H1 (cell line): ENCODE measurements around the gene EMC7. TPM values are rescaled to one million over a fixed set of nuclear protein-coding genes. Genes with fewer than 3 reads are reported as not detected.

Source experiments
- CTCF ChIA-PET: fragments of 300-600 bp; sonication (Branson Sonifier 250); formaldehyde crosslinking; loops from one replicate; lab custom pipeline; 2021; ENCODE audit not compliant: partially characterized antibody; lab: Charles Lee
- POLR2A ChIA-PET: fragments of 300-600 bp; sonication (Branson Sonifier 250); formaldehyde crosslinking; loops from one replicate; lab custom pipeline; 2021; ENCODE audit warnings: inconsistent platforms; ENCODE audit not compliant: partially characterized antibody; lab: Charles Lee
- DNase-seq, 2 experiments: peaks; one replicate each; pipeline versions ENCODE4 v3.0.0 to v3.0.0-alpha.2; 2010 to 2022; ENCODE audit warnings: low spot score in 2 of 2, low read depth in 1 of 2, mixed read lengths in 1 of 2
- FAIRE-seq: peaks from 2 replicates; lab custom pipeline; 2011; peaks lifted over from hg19 to GRCh38; lab: Jason Lieb, UNC
- H2AFZ ChIP-seq: 2 replicates; pipeline ENCODE4 v1.8.1; 2012; ENCODE audit warnings: low read length, inconsistent platforms
- H2AK5ac ChIP-seq: 2 replicates; pipeline ENCODE4 v1.6.1; 2013; ENCODE audit warnings: low read depth, low read length
- H2BK120ac ChIP-seq: replicated peaks from 2 replicates; pipeline ENCODE3; 2013; ENCODE audit warnings: low read depth, low read length, inconsistent platforms
- H2BK12ac ChIP-seq: 2 replicates; pipeline ENCODE4 v1.6.1; 2013; ENCODE audit warnings: low read depth, low read length
- H2BK15ac ChIP-seq: 2 replicates; pipeline ENCODE4 v1.6.1; 2013; ENCODE audit warnings: low read length
- H2BK20ac ChIP-seq: 2 replicates; pipeline ENCODE4 v1.6.1; 2013; ENCODE audit warnings: low read length
- H2BK5ac ChIP-seq: 2 replicates; pipeline ENCODE4 v1.6.1; 2013; ENCODE audit warnings: low read depth, low read length
- H3K14ac ChIP-seq: 2 replicates; pipeline ENCODE4 v1.6.1; 2013; ENCODE audit warnings: inconsistent platforms; ENCODE audit not compliant: insufficient read length
- H3K18ac ChIP-seq: 2 replicates; pipeline ENCODE4 v1.6.1; 2013; ENCODE audit warnings: low read length; ENCODE audit errors: extremely low read depth
- H3K23ac ChIP-seq: 2 replicates; pipeline ENCODE4 v1.6.1; 2013; ENCODE audit warnings: inconsistent platforms; ENCODE audit not compliant: insufficient read length
- H3K23me2 ChIP-seq: 2 replicates; pipeline ENCODE4 v1.6.1; 2013; ENCODE audit warnings: low read depth, low read length
- H3K27ac ChIP-seq: 2 replicates; pipeline ENCODE4 v1.6.1; 2011; ENCODE audit warnings: low read depth, low read length, inconsistent platforms
- H3K27me3 ChIP-seq, 4 experiments: replicated peaks in 1 of 4; 1 replicate in 1 of 4; 2 replicates in 3 of 4; pipeline versions ENCODE4 v1.6.1 to v1.8.1; 2011 to 2013; ENCODE audit warnings: low read length in 3 of 4, mild to moderate bottlenecking in 3 of 4, inconsistent platforms in 2 of 4, mixed read lengths in 2 of 4, moderate library complexity in 1 of 4; ENCODE audit not compliant: control insufficient read depth in 3 of 4, insufficient read depth in 3 of 4; ENCODE audit errors: extremely low read depth in 1 of 4
- H3K36me3 ChIP-seq, 4 experiments: 2 replicates each; pipeline versions ENCODE4 v1.6.1 to v1.8.1; 2011 to 2013; ENCODE audit warnings: mild to moderate bottlenecking in 4 of 4, low read length in 3 of 4, moderate library complexity in 2 of 4, control low read depth in 1 of 4, inconsistent platforms in 1 of 4; ENCODE audit not compliant: insufficient read depth in 4 of 4, control insufficient read depth in 2 of 4
- H3K4ac ChIP-seq: replicated peaks from 2 replicates; pipeline ENCODE3; 2013; ENCODE audit warnings: low read length, low read depth, mixed read lengths, inconsistent platforms; ENCODE audit not compliant: insufficient read length
- H3K4me1 ChIP-seq, 4 experiments: replicated peaks in 1 of 4; 1 replicate in 1 of 4; 2 replicates in 3 of 4; pipeline versions ENCODE4 v1.6.1 to v1.8.1; 2011 to 2013; ENCODE audit warnings: low read length in 3 of 4, inconsistent platforms in 2 of 4, mixed read lengths in 1 of 4; ENCODE audit not compliant: insufficient read depth in 4 of 4, control insufficient read depth in 3 of 4
- H3K4me2 ChIP-seq, 2 experiments: 2 replicates each; pipeline versions ENCODE4 v1.6.1 to v1.8.1; 2011 to 2013; ENCODE audit warnings: low read depth in 2 of 2, low read length in 2 of 2, control low read depth in 1 of 2, inconsistent platforms in 1 of 2, mild to moderate bottlenecking in 1 of 2; ENCODE audit not compliant: insufficient read depth in 1 of 2
- H3K4me3 ChIP-seq, 4 experiments: fragments of 200-600, 300-600 bp in 1 of 4; sonication (generic), shearing (Covaris generic), sonication (Bioruptor Twin) in 1 of 4; 2 replicates each; pipeline versions ENCODE4 v1.5.1 to v1.8.1; 2011 to 2016; ENCODE audit warnings: low read length in 4 of 4, low read depth in 3 of 4, control low read depth in 2 of 4, inconsistent platforms in 2 of 4, mild to moderate bottlenecking in 2 of 4, mixed read lengths in 1 of 4, moderate library complexity in 1 of 4; ENCODE audit not compliant: insufficient read depth in 2 of 4; ENCODE audit errors: extremely low read depth in 1 of 4
- H3K56ac ChIP-seq: replicated peaks from 2 replicates; pipeline ENCODE3; 2013; ENCODE audit warnings: low read depth, mild to moderate bottlenecking, mixed read lengths, low read length, inconsistent platforms; ENCODE audit not compliant: insufficient read length
- H3K79me1 ChIP-seq: 2 replicates; pipeline ENCODE4 v1.6.1; 2013; ENCODE audit warnings: low read depth, low read length, control low read depth
- H3K79me2 ChIP-seq, 2 experiments: 2 replicates each; pipeline versions ENCODE4 v1.6.1 to v1.8.1; 2012 to 2013; ENCODE audit warnings: low read length in 2 of 2, mild to moderate bottlenecking in 2 of 2, inconsistent platforms in 1 of 2; ENCODE audit not compliant: insufficient read depth in 2 of 2, control insufficient read depth in 1 of 2
- H3K9ac ChIP-seq, 4 experiments: replicated peaks in 1 of 4; 1 replicate in 1 of 4; 2 replicates in 3 of 4; pipeline versions ENCODE4 v1.6.1 to v1.8.1; 2011 to 2013; ENCODE audit warnings: low read depth in 3 of 4, low read length in 3 of 4, control low read depth in 2 of 4, mild to moderate bottlenecking in 2 of 4, moderate library complexity in 2 of 4, inconsistent platforms in 1 of 4; ENCODE audit errors: extremely low read depth in 1 of 4
- H3K9me3 ChIP-seq, 2 experiments: 2 replicates each; pipeline versions ENCODE4 v1.6.1 to v1.8.1; 2012 to 2013; ENCODE audit warnings: mild to moderate bottlenecking in 2 of 2, moderate library complexity in 2 of 2, control low read depth in 1 of 2, inconsistent platforms in 1 of 2, low read depth in 1 of 2, low read length in 1 of 2, mixed read lengths in 1 of 2; ENCODE audit not compliant: insufficient read depth in 2 of 2
- H4K20me1 ChIP-seq, 2 experiments: replicated peaks in 1 of 2; 2 replicates each; pipeline versions ENCODE3 to v1.8.1; 2011 to 2013; ENCODE audit warnings: inconsistent platforms in 2 of 2, low read length in 2 of 2, mild to moderate bottlenecking in 1 of 2; ENCODE audit not compliant: insufficient read depth in 2 of 2, control insufficient read depth in 1 of 2
- H4K5ac ChIP-seq: 2 replicates; pipeline ENCODE4 v1.6.1; 2013; ENCODE audit warnings: low read length, low read depth, mixed read lengths, inconsistent platforms; ENCODE audit not compliant: insufficient read length
- H4K8ac ChIP-seq: 2 replicates; pipeline ENCODE4 v1.8.0; 2013; ENCODE audit warnings: mild to moderate bottlenecking, moderate library complexity, low read length, inconsistent platforms; ENCODE audit not compliant: insufficient read depth; ENCODE audit errors: extremely low read depth
- H4K91ac ChIP-seq: replicated peaks from 2 replicates; pipeline ENCODE3; 2013; ENCODE audit warnings: low read length, mixed read lengths, inconsistent platforms; ENCODE audit not compliant: insufficient read length
- CHD2 ChIP-seq: IDR thresholded peaks from 2 replicates; pipeline ENCODE4 v1.6.1; 2012; ENCODE audit warnings: low read length, improper control_type of control experiment
- EP300 ChIP-seq, 2 experiments: IDR thresholded peaks; 1 replicate in 1 of 2; 2 replicates in 1 of 2; pipeline ENCODE4 v1.6.1; 2011 to 2012; ENCODE audit warnings: low read depth in 2 of 2, low read length in 2 of 2, mild to moderate bottlenecking in 2 of 2, borderline replicate concordance in 1 of 2, inconsistent platforms in 1 of 2, moderate library complexity in 1 of 2
- NANOG ChIP-seq: IDR thresholded peaks from 2 replicates; pipeline ENCODE4 v1.6.1; 2011; ENCODE audit warnings: low read length, low read depth, mild to moderate bottlenecking, inconsistent platforms; ENCODE audit not compliant: insufficient read depth, poor library complexity, severe bottlenecking
- RAD21 ChIP-seq, 2 experiments: IDR thresholded peaks in 1 of 2; conservative IDR thresholded peaks in 1 of 2; 2 replicates each; pipeline ENCODE4 v1.6.1; 2011; ENCODE audit warnings: low read depth in 2 of 2, low read length in 2 of 2, improper control_type of control experiment in 1 of 2, inconsistent platforms in 1 of 2, mild to moderate bottlenecking in 1 of 2, moderate library complexity in 1 of 2
- RNF2 ChIP-seq: fragments of 200-900, 300-1000 bp; sonication (generic); IDR thresholded peaks from 2 replicates; pipeline ENCODE4 v1.7.1; 2016; ENCODE audit warnings: borderline replicate concordance, low read depth, mild to moderate bottlenecking, antibody characterized with exemption, low read length; ENCODE audit not compliant: poor library complexity, severe bottlenecking; ENCODE audit errors: missing control alignments
- SAP30 ChIP-seq: fragments of 300-600 bp; sonication (generic); IDR thresholded peaks from 2 replicates; pipeline ENCODE4 v1.7.1; 2012; ENCODE audit warnings: low read length, moderate library complexity, mild to moderate bottlenecking, inconsistent platforms; ENCODE audit not compliant: insufficient read depth, insufficient replicate concordance
- SIRT6 ChIP-seq: IDR thresholded peaks from one replicate; pipeline ENCODE4 v1.7.1; 2012; ENCODE audit warnings: low read length, inconsistent platforms
- WGBS, 2 experiments: shearing (Covaris generic) in 1 of 2; methylation state at CpG; one replicate each; pipeline versions ENCODE4 v1.1.6 to v1.1.7; 2013 to 2015; ENCODE audit warnings: low lambda C conversion rate in 2 of 2, mixed read lengths in 2 of 2, inconsistent platforms in 1 of 2, low coverage in 1 of 2, missing lambda C conversion rate in 1 of 2; ENCODE audit not compliant: insufficient replicate concordance in 2 of 2, insufficient coverage in 1 of 2, insufficient read length in 1 of 2; ENCODE audit errors: extremely low coverage in 1 of 2, missing lambda C conversion rate in 1 of 2; 5-methylcytosine and 5-hydroxymethylcytosine counted together
- polyA plus RNA-seq, 7 experiments: library from polyadenylated mRNA; depleted of rRNA in 3 of 7; stranded (reverse) in 5 of 7; unstranded in 2 of 7; fragments of >200 nt in 5 of 7; fragments of 200-250 nt in 2 of 7; gene quantifications; 1 replicate in 5 of 7; 2 replicates in 1 of 7; 4 replicates in 1 of 7; pipeline versions ENCODE4 v1.2.1 to v1.2.3, GENCODE V29; 2011 to 2013; ENCODE audit warnings: missing spikeins in 2 of 7, mixed read lengths in 2 of 7
- total RNA-seq: library from RNA; stranded (reverse); fragmentation: NEBNext Ultra II Directional; extraction: Animal tissue kit (Norgen Biotek cat#: 25700); gene quantifications from 2 replicates; pipeline ENCODE4 v1.2.1, GENCODE V29; 2021

The EMC7 gene
- total and polyA plus RNA-seq, 2 of the 8 experiments (the other 6 are each of a cell fraction or from before 2014, with no cell fraction given), result 29.0 to 39.0 TPM

DNA sequence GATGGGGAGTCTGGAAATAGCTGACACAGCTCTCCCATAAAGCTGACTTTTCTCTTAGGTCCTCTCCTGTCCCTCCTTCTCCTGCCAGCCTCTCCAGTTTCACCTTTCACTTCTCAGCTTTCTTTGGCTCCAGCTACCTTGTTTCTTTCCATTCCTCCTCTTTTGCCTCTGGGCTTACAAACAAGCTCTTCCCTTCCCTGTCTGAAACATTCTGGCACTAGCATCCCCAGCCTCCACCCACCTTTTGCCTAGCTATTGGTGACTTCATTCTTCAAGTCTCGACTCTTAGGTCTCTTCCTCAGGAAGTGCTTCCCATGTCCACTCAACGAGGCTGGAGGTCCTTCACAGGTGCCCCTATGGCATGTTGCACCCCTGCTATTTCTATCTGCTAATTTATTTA is 42.2 kb downstream of the EMC7 start:
- no peaks in the 10 kb centered on the region for H3K79me1 ChIP-seq
- no peak overlapping the region for H2BK20ac ChIP-seq
- no peak overlapping the region for H3K56ac ChIP-seq
- no peak overlapping the region for H4K5ac ChIP-seq
- POLR2A ChIA-PET, result no interaction called here
- no peak overlapping the region for H3K14ac ChIP-seq
- H3K18ac ChIP-seq, result no peak overlapping the region
- H4K20me1 ChIP-seq, result no peaks in the 10 kb centered on the region
- 71% methylated on average over 2 of the region's 2 CpGs; no CpG with 5 or more reads in 1 of the 2 experiments for WGBS, 2 experiments
- H3K4ac ChIP-seq, result no peak overlapping the region
- H2BK120ac ChIP-seq, result no peak overlapping the region
- no peak overlapping the region for H2AFZ ChIP-seq
- no peak overlapping the region for H4K91ac ChIP-seq
- H2BK12ac ChIP-seq, result no peak overlapping the region
- no peaks in the 10 kb centered on the region for H3K27me3 ChIP-seq
- H2AK5ac ChIP-seq, result no peak overlapping the region
- H2BK15ac ChIP-seq, result no peak overlapping the region
- no peaks in the 10 kb centered on the region for H3K4me1 ChIP-seq
- no peak overlapping the region for H3K23ac ChIP-seq
- DNase-seq, result no peak
- H4K8ac ChIP-seq, result no peak overlapping the region
- H3K4me2 ChIP-seq, result no peak overlapping the region
- no peak overlapping the region for H3K4me3 ChIP-seq
- H3K36me3 ChIP-seq, result no peaks in the 10 kb centered on the region
- H3K23me2 ChIP-seq, result no peaks in the 10 kb centered on the region; the same call in 1 of the 2 replicates
- CTCF ChIA-PET, result interaction anchor here (0.6 to 2.5 kb wide), 4 partner anchors 13 to 723 kb away, joined by 3 to 9 read pairs (median 4); no protein-coding TSS in a partner anchor
- no peak overlapping the region for H3K9ac ChIP-seq
- H2BK5ac ChIP-seq, result no peak overlapping the region
- no peaks in the 10 kb centered on the region for H3K79me2 ChIP-seq
- TF ChIP-seq SIRT6, result no peak
- TF ChIP-seq CHD2, result no peak
- TF ChIP-seq EP300 (IDR thresholded peaks at IDR 0.05; ENCODE audit: borderline replicate concordance in 1 of 2, low read depth in 2 of 2, low read length in 2 of 2), result no peak
- no peak for TF ChIP-seq RNF2
- no peak for TF ChIP-seq NANOG
- no peak for TF ChIP-seq SAP30
- TF ChIP-seq RAD21 (IDR thresholded peaks at IDR 0.05 in 1 of 2, conservative IDR thresholded peaks at IDR 0.05 in 1 of 2; ENCODE audit: low read depth in 2 of 2, low read length in 2 of 2), result no peak
- TF ChIP-seq, all 59 proteins: peak for 0
- no peaks in the 10 kb centered on the region for H3K9me3 ChIP-seq
- no peak for FAIRE-seq
- H3K27ac ChIP-seq, result no peak overlapping the region
